H9 (cell line): ENCODE results near the gene SP140. TPM values are rescaled to one million over a fixed set of nuclear protein-coding genes. Genes with fewer than 3 reads are reported as not detected.

ENCODE experiments used
- DNase-seq: peaks from one replicate; pipeline ENCODE4 v3.0.0-alpha.2; 2017
- H2AFZ ChIP-seq: one replicate; pipeline ENCODE4 v1.6.1; 2013; ENCODE audit warnings: mild to moderate bottlenecking, low read length, control low read depth, moderate library complexity
- H2AK5ac ChIP-seq: 2 replicates; pipeline ENCODE4 v1.6.1; 2013; ENCODE audit warnings: low read length, control low read depth, mixed read lengths; ENCODE audit not compliant: insufficient read length
- H2BK120ac ChIP-seq: one replicate; pipeline ENCODE4 v1.6.1; 2013; ENCODE audit warnings: low read depth, mild to moderate bottlenecking, low read length, control low read depth, inconsistent platforms; ENCODE audit not compliant: poor library complexity, severe bottlenecking
- H2BK12ac ChIP-seq: 2 replicates; pipeline ENCODE4 v1.6.1; 2013; ENCODE audit warnings: low read length, control low read depth, mixed read lengths, low read depth; ENCODE audit not compliant: insufficient read length
- H2BK15ac ChIP-seq: 2 replicates; pipeline ENCODE4 v1.6.1; 2013; ENCODE audit warnings: low read depth, low read length, control low read depth
- H2BK20ac ChIP-seq: one replicate; pipeline ENCODE4 v1.6.1; 2013; ENCODE audit warnings: low read depth, mild to moderate bottlenecking, low read length, control low read depth, inconsistent platforms; ENCODE audit not compliant: poor library complexity, severe bottlenecking
- H2BK5ac ChIP-seq: 2 replicates; pipeline ENCODE4 v1.6.1; 2013; ENCODE audit warnings: low read length, control low read depth, mixed read lengths; ENCODE audit not compliant: insufficient read length
- H3K14ac ChIP-seq: 2 replicates; pipeline ENCODE4 v1.6.1; 2013; ENCODE audit warnings: low read length, control low read depth; ENCODE audit not compliant: insufficient read depth
- H3K18ac ChIP-seq: 2 replicates; pipeline ENCODE4 v1.6.1; 2013; ENCODE audit warnings: low read depth, mild to moderate bottlenecking, mixed read lengths, low read length, control low read depth; ENCODE audit not compliant: insufficient read length
- H3K23ac ChIP-seq: 2 replicates; pipeline ENCODE4 v1.6.1; 2013; ENCODE audit warnings: low read length, control low read depth, mixed read lengths, low read depth; ENCODE audit not compliant: insufficient read length
- H3K23me2 ChIP-seq: 2 replicates; pipeline ENCODE4 v1.6.1; 2013; ENCODE audit warnings: low read depth, mild to moderate bottlenecking, mixed read lengths, low read length, control low read depth; ENCODE audit not compliant: insufficient read length, poor library complexity, severe bottlenecking
- H3K27ac ChIP-seq: 2 replicates; pipeline ENCODE4 v1.5.1; 2013; ENCODE audit warnings: low read length, control low read depth, mixed read lengths, low read depth; ENCODE audit not compliant: insufficient read length
- H3K27me3 ChIP-seq: 2 replicates; pipeline ENCODE4 v1.6.1; 2013; ENCODE audit warnings: low read length, control low read depth, inconsistent platforms; ENCODE audit not compliant: insufficient read depth
- H3K4ac ChIP-seq: 2 replicates; pipeline ENCODE4 v1.6.1; 2013; ENCODE audit warnings: low read depth, mild to moderate bottlenecking, control low read depth, inconsistent platforms, low read length, moderate library complexity
- H3K4me1 ChIP-seq: 2 replicates; pipeline ENCODE4 v1.6.1; 2013; ENCODE audit warnings: low read length, control low read depth, inconsistent platforms; ENCODE audit not compliant: insufficient read depth
- H3K4me2 ChIP-seq: 2 replicates; pipeline ENCODE4 v1.6.1; 2013; ENCODE audit warnings: low read length, control low read depth, mixed read lengths; ENCODE audit not compliant: insufficient read length, insufficient read depth
- H3K56ac ChIP-seq: 2 replicates; pipeline ENCODE4 v1.6.1; 2013; ENCODE audit warnings: low read depth, mild to moderate bottlenecking, mixed read lengths, low read length, control low read depth; ENCODE audit not compliant: insufficient read length
- H3K79me1 ChIP-seq: 2 replicates; pipeline ENCODE4 v1.6.1; 2013; ENCODE audit warnings: low read depth, mild to moderate bottlenecking, moderate library complexity, low read length, control low read depth, inconsistent platforms; ENCODE audit not compliant: insufficient read depth, poor library complexity, severe bottlenecking
- H3K79me2 ChIP-seq: 2 replicates; pipeline ENCODE4 v1.6.1; 2013; ENCODE audit warnings: low read length, control low read depth, inconsistent platforms; ENCODE audit not compliant: insufficient read depth
- H3K9ac ChIP-seq: 2 replicates; pipeline ENCODE4 v1.6.1; 2013; ENCODE audit warnings: low read length, control low read depth, mixed read lengths; ENCODE audit not compliant: insufficient read length; ENCODE audit errors: extremely low read depth
- H3K9me3 ChIP-seq: one replicate; pipeline ENCODE4 v1.6.1; 2013; ENCODE audit warnings: low read depth, low read length, inconsistent platforms; ENCODE audit not compliant: control insufficient read depth
- H3T11ph ChIP-seq: one replicate; pipeline ENCODE4 v1.6.1; 2013; ENCODE audit warnings: mild to moderate bottlenecking, low read length, control low read depth, inconsistent platforms
- H4K20me1 ChIP-seq: one replicate; pipeline ENCODE4 v1.6.1; 2013; ENCODE audit not compliant: control insufficient read depth, insufficient read length, insufficient read depth
- H4K5ac ChIP-seq: 2 replicates; pipeline ENCODE4 v1.6.1; 2013; ENCODE audit warnings: low read depth, mild to moderate bottlenecking, mixed read lengths, low read length, control low read depth; ENCODE audit not compliant: insufficient read length
- H4K8ac ChIP-seq: replicated peaks from 2 replicates; pipeline ENCODE4 v1.6.1; 2013; ENCODE audit warnings: low read length, control low read depth, mixed read lengths, low read depth; ENCODE audit not compliant: insufficient read length
- H4K91ac ChIP-seq: 2 replicates; pipeline ENCODE4 v1.6.1; 2013; ENCODE audit warnings: low read depth, mild to moderate bottlenecking, moderate library complexity, mixed read lengths, low read length, control low read depth; ENCODE audit not compliant: insufficient read length
- H3K27ac Mint-ChIP-seq, 3 experiments: 2 replicates in 2 of 3; 3 replicates in 1 of 3; pipeline ENCODE4 v1.8.0; 2020 to 2021; ENCODE audit warnings: mixed read lengths in 3 of 3, mild to moderate bottlenecking in 1 of 3, moderate library complexity in 1 of 3
- H3K27me3 Mint-ChIP-seq: 2 replicates; pipeline ENCODE4 v1.8.0; 2021; ENCODE audit warnings: low read depth, mild to moderate bottlenecking, moderate library complexity, mixed read lengths
- H3K36me3 Mint-ChIP-seq, 3 experiments: 2 replicates in 2 of 3; 3 replicates in 1 of 3; pipeline ENCODE4 v1.8.0; 2020 to 2021; ENCODE audit warnings: low read depth in 3 of 3, mixed read lengths in 3 of 3; ENCODE audit not compliant: insufficient read depth in 1 of 3
- H3K4me1 Mint-ChIP-seq, 2 experiments: 2 replicates each; pipeline ENCODE4 v1.8.0; 2020; ENCODE audit warnings: mixed read lengths in 2 of 2
- H3K4me3 Mint-ChIP-seq, 2 experiments: 2 replicates in 1 of 2; 3 replicates in 1 of 2; pipeline ENCODE4 v1.8.0; 2020 to 2021; ENCODE audit warnings: mild to moderate bottlenecking in 2 of 2, mixed read lengths in 2 of 2, moderate library complexity in 1 of 2
- H3K9me3 Mint-ChIP-seq, 2 experiments: 2 replicates in 1 of 2; 3 replicates in 1 of 2; pipeline ENCODE4 v1.8.0; 2020; ENCODE audit warnings: mild to moderate bottlenecking in 2 of 2, mixed read lengths in 2 of 2, moderate library complexity in 1 of 2
- WGBS: extraction: QIAGEN DNeasy Blood & Tissue Kit; methylation state at CpG from one replicate; pipeline ENCODE4 v1.1.7; 2013; ENCODE audit warnings: missing lambda C conversion rate, low lambda C conversion rate, mixed read lengths; ENCODE audit not compliant: insufficient read length; ENCODE audit errors: extremely low coverage; 5-methylcytosine and 5-hydroxymethylcytosine counted together
- total RNA-seq: library from RNA; stranded (reverse); gene quantifications from 2 replicates; pipeline ENCODE4 v1.2.1, GENCODE V29; 2021
- TF ChIP-seq, protein P1 (sequence below): fragments of 200-600 bp; sonication (generic); conservative IDR thresholded peaks from 3 replicates; pipeline ENCODE4 v1.8.0; 2021; ENCODE audit warnings: antibody characterized with exemption, mild to moderate bottlenecking

SP140 gene
- total RNA-seq, 1 experiment from 2014 or later, result 0.31 TPM

DNA sequence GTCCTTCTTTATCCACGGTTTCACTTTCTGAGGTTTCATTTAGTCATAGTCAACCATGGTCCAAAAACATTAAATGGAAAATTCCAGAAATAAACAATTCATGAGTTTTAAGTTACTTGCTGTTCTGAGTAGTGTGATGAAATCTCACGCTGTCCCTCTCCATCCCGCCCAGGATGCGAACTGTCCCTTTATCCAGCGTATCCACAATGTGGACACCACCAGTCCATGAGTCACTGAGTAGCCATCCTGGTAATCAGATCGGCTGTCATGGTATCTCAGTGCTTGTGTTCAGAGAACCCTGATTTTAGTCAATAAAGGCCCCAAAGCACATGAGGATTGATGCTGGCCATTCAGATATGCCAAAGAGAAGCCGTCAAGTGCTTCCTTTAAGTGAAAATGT lies 105.2 kb downstream of the SP140 start:
- H3K27ac ChIP-seq, result no peak overlapping the region
- no peak overlapping the region for H3K56ac ChIP-seq
- no peak overlapping the region for H2AK5ac ChIP-seq
- H3K36me3 Mint-ChIP-seq, result no peaks in the 10 kb centered on the region
- H2BK12ac ChIP-seq, result peak overlapping the region; percentile 23
- H3K9me3 Mint-ChIP-seq, result peaks cover 0 to 4% of the 10 kb centered on the region in 2 experiments; a peak in 1 of 5 replicates
- no peak overlapping the region for H3K9ac ChIP-seq
- H2BK5ac ChIP-seq, result no peak overlapping the region
- no peaks in the 10 kb centered on the region for H3K79me1 ChIP-seq
- H3T11ph ChIP-seq, result no peak overlapping the region
- no peak for DNase-seq
- H4K8ac ChIP-seq, result no peak overlapping the region
- no peak overlapping the region for H3K4me2 ChIP-seq
- no peak overlapping the region for H2AFZ ChIP-seq
- no CpG with 5 or more reads among the region's 7 CpGs for whole genome bisulfite sequencing
- TF ChIP-seq, protein P1, sequence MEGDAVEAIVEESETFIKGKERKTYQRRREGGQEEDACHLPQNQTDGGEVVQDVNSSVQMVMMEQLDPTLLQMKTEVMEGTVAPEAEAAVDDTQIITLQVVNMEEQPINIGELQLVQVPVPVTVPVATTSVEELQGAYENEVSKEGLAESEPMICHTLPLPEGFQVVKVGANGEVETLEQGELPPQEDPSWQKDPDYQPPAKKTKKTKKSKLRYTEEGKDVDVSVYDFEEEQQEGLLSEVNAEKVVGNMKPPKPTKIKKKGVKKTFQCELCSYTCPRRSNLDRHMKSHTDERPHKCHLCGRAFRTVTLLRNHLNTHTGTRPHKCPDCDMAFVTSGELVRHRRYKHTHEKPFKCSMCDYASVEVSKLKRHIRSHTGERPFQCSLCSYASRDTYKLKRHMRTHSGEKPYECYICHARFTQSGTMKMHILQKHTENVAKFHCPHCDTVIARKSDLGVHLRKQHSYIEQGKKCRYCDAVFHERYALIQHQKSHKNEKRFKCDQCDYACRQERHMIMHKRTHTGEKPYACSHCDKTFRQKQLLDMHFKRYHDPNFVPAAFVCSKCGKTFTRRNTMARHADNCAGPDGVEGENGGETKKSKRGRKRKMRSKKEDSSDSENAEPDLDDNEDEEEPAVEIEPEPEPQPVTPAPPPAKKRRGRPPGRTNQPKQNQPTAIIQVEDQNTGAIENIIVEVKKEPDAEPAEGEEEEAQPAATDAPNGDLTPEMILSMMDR, result no peak
- H3K27ac Mint-ChIP-seq, result no peak overlapping the region; a peak in 1 of 7 replicates
- H2BK120ac ChIP-seq, result no peak overlapping the region
- H3K27me3 ChIP-seq, result no peaks in the 10 kb centered on the region
- peaks cover 5 to 9% of the 10 kb centered on the region in 2 experiments for H3K4me1 Mint-ChIP-seq
- no peaks in the 10 kb centered on the region for H3K4me1 ChIP-seq
- H3K27me3 Mint-ChIP-seq, result no peaks in the 10 kb centered on the region
- no peaks in the 10 kb centered on the region for H4K20me1 ChIP-seq
- no peaks in the 10 kb centered on the region for H3K9me3 ChIP-seq
- H3K18ac ChIP-seq, result no peak overlapping the region
- no peak overlapping the region for H3K4ac ChIP-seq
- no peak overlapping the region for H2BK20ac ChIP-seq
- no peak overlapping the region for H3K23ac ChIP-seq
- no peaks in the 10 kb centered on the region for H3K23me2 ChIP-seq
- no peaks in the 10 kb centered on the region for H3K79me2 ChIP-seq
- H3K14ac ChIP-seq, result no peak overlapping the region
- no peak overlapping the region for H4K5ac ChIP-seq
- H4K91ac ChIP-seq, result no peak overlapping the region
- H2BK15ac ChIP-seq, result no peak overlapping the region
- H3K4me3 Mint-ChIP-seq, result no peak overlapping the region
